ENCODE measurements around the gene EBF3. TPM values are rescaled to one million over a fixed set of nuclear protein-coding genes. Genes with fewer than 3 reads are reported as not detected.
A peak's percentile ranks its signal among the peaks of the same experiment; 100 is the strongest.

EBF3 gene
- total RNA-seq, 1 donor from 2014 or later, result 0.26 TPM

DNA sequence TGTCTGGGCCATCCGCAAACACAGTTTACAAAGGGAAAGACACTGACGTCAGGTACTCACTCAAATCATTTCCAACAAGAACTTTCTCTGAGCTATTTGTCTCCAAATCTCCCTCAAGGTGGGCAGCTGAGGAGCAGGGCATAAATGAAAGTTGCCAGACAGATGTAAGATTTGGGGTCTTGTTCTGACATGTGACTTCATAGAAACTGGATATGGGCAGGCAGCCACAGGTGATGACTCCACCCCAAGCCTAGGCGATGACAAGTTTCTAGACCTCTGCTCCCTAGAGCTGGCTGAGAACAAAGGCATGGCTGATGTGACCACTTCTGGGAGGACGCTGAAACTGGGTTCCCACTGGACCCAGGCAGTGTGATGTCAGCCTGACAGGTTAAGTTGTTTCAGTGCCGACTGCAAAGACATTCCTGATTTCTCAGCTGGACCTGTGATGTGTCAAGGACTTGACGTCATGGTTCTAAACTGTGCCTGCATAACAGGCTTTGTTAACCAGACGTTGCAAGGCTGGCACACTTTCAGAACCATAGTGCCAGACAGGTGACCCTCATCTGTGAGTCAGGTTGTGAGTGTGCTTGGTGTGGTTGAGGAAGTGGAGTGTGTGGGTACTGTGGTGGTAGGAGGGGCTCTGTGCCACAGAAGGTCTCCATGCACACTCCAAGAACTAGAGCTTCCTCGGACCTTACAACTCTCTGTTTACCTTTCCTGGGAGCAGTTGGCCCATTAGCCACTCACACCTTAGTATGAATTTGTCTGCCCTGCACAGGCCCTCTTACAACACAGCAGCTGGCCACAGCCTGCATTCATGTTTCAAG, 39.9 kb upstream of the EBF3 start:
- Histone ChIP-seq H3K27me3 (ENCODE audit: control insufficient read depth, insufficient read depth, low read length) (no peaks in the 10 kb centered on the region), H3K4me3 (ENCODE audit: low read depth, low read length) (no peak overlapping the region), H3K36me3 (ENCODE audit: control insufficient read depth, insufficient read depth, low read length) (no peaks in the 10 kb centered on the region)
- TF ChIP-seq, protein P1, sequence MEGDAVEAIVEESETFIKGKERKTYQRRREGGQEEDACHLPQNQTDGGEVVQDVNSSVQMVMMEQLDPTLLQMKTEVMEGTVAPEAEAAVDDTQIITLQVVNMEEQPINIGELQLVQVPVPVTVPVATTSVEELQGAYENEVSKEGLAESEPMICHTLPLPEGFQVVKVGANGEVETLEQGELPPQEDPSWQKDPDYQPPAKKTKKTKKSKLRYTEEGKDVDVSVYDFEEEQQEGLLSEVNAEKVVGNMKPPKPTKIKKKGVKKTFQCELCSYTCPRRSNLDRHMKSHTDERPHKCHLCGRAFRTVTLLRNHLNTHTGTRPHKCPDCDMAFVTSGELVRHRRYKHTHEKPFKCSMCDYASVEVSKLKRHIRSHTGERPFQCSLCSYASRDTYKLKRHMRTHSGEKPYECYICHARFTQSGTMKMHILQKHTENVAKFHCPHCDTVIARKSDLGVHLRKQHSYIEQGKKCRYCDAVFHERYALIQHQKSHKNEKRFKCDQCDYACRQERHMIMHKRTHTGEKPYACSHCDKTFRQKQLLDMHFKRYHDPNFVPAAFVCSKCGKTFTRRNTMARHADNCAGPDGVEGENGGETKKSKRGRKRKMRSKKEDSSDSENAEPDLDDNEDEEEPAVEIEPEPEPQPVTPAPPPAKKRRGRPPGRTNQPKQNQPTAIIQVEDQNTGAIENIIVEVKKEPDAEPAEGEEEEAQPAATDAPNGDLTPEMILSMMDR (IDR thresholded peaks at IDR 0.05; ENCODE audit: insufficient read depth, low read length, severe bottlenecking), result no peak
- FAIRE-seq, result no peak
- DNase-seq (ENCODE audit: low read depth), result no peak

DNA sequence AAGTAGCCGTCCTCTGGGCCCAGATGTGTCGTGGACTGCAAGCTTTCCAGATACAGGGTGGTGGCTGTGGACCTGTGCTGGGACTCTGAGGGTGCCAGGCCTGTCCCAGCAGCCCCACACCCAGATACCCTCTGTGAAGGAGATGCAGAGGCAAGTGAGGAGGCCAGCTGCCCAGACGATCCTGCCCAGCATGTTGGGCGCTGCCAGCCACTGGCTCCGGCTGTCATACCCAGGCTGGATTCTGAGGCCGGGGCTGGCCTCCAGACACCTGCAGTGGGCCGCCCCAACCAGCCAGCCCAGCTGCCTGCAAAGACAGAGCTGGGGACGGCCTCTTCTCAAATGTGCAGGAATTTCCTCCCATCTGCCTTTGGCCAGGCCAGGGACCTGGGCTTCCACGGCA, 39.1 kb upstream of the EBF3 start:
- Histone ChIP-seq H3K27me3 (ENCODE audit: control insufficient read depth, insufficient read depth, low read length) (no peaks in the 10 kb centered on the region), H3K4me3 (ENCODE audit: low read depth, low read length) (no peak overlapping the region), H3K36me3 (ENCODE audit: control insufficient read depth, insufficient read depth, low read length) (no peaks in the 10 kb centered on the region)
- no peak for FAIRE-seq
- TF ChIP-seq, protein P1 (IDR thresholded peaks at IDR 0.05; ENCODE audit: insufficient read depth, low read length, severe bottlenecking), result no peak
- no peak for DNase-seq (ENCODE audit: low read depth)

DNA sequence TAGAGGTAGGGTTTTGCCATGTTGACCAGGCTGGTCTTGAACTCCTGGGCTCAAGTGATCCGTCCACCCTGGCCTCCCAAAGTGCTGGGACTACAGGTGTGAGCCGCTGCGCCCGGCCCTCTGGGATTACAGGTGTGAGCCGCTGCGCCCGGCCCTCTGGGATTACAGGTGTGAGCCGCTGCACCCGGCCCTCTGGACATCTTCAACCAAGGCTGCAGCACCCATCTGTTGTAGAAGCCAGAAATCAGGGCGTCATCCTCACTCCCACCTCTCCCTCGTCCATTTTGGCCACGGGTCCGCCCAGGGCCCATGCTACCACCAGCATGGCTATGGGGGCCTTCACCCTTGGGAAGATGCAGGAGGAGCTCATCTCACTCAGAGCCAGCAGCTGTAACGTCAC, 38.5 kb upstream of the EBF3 start:
- Histone ChIP-seq H3K36me3 (ENCODE audit: control insufficient read depth, insufficient read depth, low read length) (no peaks in the 10 kb centered on the region), H3K27me3 (ENCODE audit: control insufficient read depth, insufficient read depth, low read length) (no peaks in the 10 kb centered on the region), H3K4me3 (ENCODE audit: low read depth, low read length) (no peak overlapping the region)
- TF ChIP-seq, protein P1 (IDR thresholded peaks at IDR 0.05; ENCODE audit: insufficient read depth, low read length, severe bottlenecking), result no peak
- DNase-seq (ENCODE audit: low read depth), result no peak
- no peak for FAIRE-seq

DNA sequence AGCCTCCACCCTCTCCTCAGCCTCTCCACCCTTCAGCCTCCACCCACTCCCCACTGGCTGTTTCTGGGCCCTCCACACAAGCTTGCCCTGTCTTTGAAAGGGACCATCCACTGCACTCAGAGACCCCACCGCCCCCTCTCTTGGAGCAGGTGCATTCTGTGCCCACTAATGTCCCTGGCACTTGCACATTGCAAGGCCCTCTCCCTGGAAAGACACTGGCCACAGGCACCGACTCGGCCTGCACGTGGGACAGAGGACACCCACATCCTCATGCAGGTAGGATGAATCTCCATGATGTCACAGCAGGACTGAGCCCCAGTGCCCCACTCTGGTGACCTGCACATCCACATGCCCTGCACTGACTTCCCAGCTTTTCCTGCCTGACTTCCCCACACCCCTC, 36.8 kb upstream of the EBF3 start:
- DNase-seq (ENCODE audit: low read depth) (no peak), FAIRE-seq (peak; percentile 23)
- H3K4me3 ChIP-seq (ENCODE audit: low read depth, low read length), result no peak overlapping the region
- no peaks in the 10 kb centered on the region for H3K27me3 ChIP-seq (ENCODE audit: control insufficient read depth, insufficient read depth, low read length)
- TF ChIP-seq, protein P1 (IDR thresholded peaks at IDR 0.05; ENCODE audit: insufficient read depth, low read length, severe bottlenecking), result no peak
- H3K36me3 ChIP-seq (ENCODE audit: control insufficient read depth, insufficient read depth, low read length), result no peaks in the 10 kb centered on the region

DNA sequence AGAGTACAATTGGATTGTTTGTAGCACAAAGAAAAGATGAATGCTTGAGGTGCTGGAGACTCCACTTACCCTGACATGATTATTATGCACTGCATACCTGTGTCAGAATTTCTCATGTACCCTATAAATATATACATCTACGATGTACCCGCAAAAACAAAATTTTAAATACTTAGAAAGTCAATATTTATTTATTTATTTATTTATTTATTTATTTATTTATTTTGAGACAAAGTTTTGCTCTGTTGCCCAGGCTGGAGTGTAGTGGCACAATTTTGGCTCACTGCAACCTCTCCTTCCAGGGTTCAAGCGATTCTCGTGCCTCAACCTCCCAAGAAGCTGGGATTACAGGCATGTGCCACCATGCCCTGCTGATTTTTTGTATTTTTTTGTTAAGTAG, 35.1 kb upstream of the EBF3 start:
- Histone ChIP-seq H3K4me3 (ENCODE audit: low read depth, low read length) (no peak overlapping the region), H3K27me3 (ENCODE audit: control insufficient read depth, insufficient read depth, low read length) (no peaks in the 10 kb centered on the region), H3K36me3 (ENCODE audit: control insufficient read depth, insufficient read depth, low read length) (no peaks in the 10 kb centered on the region)
- TF ChIP-seq, protein P1 (IDR thresholded peaks at IDR 0.05; ENCODE audit: insufficient read depth, low read length, severe bottlenecking), result no peak
- FAIRE-seq (no peak), DNase-seq (ENCODE audit: low read depth) (no peak)

DNA sequence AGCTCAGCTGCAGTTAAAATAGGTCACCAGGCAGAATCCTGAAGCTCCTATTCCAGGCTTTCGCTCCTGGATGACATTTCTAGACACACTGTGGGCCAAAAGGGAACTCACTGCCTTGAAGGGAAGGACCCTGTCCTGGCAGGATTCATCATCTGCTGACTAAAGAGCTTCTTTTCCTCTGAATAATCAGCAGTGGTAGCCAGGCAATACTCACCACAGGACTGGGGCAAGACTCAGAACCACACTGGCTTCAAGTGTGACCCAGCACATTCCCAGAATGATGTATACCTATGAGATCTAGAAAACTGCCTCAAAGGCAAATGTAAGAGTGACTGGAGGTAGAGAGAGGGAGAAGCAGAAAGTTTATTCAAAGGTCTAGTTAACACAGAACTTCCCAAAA, 29.5 kb upstream of the EBF3 start:
- Histone ChIP-seq H3K4me3 (ENCODE audit: low read depth, low read length) (no peak overlapping the region), H3K36me3 (ENCODE audit: control insufficient read depth, insufficient read depth, low read length) (no peaks in the 10 kb centered on the region), H3K27me3 (ENCODE audit: control insufficient read depth, insufficient read depth, low read length) (no peaks in the 10 kb centered on the region)
- DNase-seq (ENCODE audit: low read depth) (peak; percentile 61), FAIRE-seq (no peak)
- TF ChIP-seq, protein P1 (IDR thresholded peaks at IDR 0.05; ENCODE audit: insufficient read depth, low read length, severe bottlenecking), result no peak

Measured in bronchial epithelial cell (primary cell).